Loucy (cell line): Measurements from ENCODE around the gene AP2B1.

Experiments
- EZH2phosphoT487 ChIP-seq: fragments of 200-600 bp; IDR thresholded peaks from 2 replicates; pipeline ENCODE4 v1.6.1; 2018; ENCODE audit warnings: antibody characterized with exemption, mild to moderate bottlenecking, moderate library complexity, borderline replicate concordance
- TF ChIP-seq, protein P1 (sequence below): fragments of 200-600 bp; sonication (generic); conservative IDR thresholded peaks from 2 replicates; pipeline ENCODE4 v1.5.1; 2014; ENCODE audit warnings: mild to moderate bottlenecking, antibody characterized with exemption, low read length

DNA sequence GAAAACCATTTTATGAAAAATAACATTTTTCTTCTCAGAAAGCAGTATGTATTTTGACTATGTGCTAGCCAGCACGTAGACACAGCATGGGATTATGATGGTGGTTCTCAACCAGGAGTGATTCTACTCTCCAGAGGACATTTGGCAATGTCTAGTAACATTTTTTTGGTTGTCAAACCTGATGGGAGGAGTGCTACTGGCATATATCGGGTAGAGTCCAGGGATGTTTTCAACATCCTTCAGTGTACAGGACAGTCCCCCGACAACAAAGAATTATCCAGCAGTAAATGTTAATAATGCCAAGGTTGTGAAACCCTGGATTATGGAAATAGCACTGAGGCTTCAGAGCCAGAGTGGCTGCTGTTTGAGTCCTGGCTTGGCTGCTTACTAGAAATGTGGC is 27.7 kb downstream of the AP2B1 start:
- no peak for TF ChIP-seq EZH2phosphoT487
- TF ChIP-seq, protein P1, sequence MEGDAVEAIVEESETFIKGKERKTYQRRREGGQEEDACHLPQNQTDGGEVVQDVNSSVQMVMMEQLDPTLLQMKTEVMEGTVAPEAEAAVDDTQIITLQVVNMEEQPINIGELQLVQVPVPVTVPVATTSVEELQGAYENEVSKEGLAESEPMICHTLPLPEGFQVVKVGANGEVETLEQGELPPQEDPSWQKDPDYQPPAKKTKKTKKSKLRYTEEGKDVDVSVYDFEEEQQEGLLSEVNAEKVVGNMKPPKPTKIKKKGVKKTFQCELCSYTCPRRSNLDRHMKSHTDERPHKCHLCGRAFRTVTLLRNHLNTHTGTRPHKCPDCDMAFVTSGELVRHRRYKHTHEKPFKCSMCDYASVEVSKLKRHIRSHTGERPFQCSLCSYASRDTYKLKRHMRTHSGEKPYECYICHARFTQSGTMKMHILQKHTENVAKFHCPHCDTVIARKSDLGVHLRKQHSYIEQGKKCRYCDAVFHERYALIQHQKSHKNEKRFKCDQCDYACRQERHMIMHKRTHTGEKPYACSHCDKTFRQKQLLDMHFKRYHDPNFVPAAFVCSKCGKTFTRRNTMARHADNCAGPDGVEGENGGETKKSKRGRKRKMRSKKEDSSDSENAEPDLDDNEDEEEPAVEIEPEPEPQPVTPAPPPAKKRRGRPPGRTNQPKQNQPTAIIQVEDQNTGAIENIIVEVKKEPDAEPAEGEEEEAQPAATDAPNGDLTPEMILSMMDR, result no peak
